Tongue (tissue), 2 donors: ENCODE results near the gene TOR1AIP2. TPM values are rescaled to one million over a fixed set of nuclear protein-coding genes. Genes with fewer than 3 reads are reported as not detected.

ENCODE experiments used
- DNase-seq: peaks from one replicate; pipeline ENCODE4 v3.0.0-alpha.2; 2015
- total RNA-seq: library from RNA; depleted of rRNA; stranded (reverse); fragments of >200 nt; gene quantifications from one replicate; pipeline ENCODE4 v1.2.3, GENCODE V29; 2014

TOR1AIP2 gene
- 59.9 TPM for total RNA-seq

- peak; percentile 95 for DNase-seq
Observed at GRCh38 chr1:179877586-179878265, at the start of gene TOR1AIP2. TSS of gene TOR1AIP2 (minus strand) at chr1:179877803. CDS start at chr1:179852665, 25,138 bp downstream.

- DNase-seq, result no peak
Observed at GRCh38 chr1:179926850-179927205, 49.2 kb upstream of the TOR1AIP2 start.

DNA sequence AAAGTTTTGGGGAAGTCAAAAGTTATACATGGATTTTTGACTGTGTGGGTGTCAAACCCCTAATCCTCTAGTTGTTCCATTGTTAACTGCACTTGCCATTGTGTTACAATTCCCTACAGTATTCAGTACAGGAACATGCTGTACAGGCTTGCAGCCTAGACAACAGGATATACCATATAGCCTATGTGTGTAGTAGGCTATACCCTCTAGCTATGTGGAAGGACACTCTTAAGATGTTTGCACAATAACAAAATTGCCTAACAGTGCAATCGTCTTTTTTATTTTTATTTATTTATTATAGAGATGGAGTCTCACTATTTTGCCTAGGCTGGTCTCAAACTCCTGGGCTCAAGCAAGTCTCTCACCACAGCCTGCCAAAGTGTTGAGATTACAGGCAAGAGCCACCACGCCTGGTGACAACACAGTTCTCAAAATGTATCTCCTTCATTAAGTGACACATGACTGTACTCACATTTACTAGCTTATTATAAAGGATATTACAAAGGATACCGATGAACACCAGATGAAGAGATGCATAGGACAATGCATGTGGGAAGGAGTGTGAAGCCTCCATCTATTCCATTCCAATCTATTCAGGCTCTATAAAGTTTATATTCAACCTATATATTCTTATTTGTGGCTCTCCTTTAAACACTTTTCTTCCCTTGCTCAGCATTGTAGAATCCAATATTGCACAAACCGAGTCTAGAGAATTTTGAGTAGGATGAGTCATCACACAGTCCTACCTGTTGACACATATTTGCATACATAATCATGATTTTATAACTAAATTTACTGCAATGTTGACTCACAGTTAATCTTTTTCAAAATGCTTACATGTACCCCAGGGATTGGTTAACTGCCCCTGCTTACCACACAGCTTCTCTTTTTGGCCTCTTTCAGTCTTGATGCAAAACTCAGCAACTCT is 48.6 kb upstream of the TOR1AIP2 start:
- no peak for DNase-seq

GRCh38 chr1:179925302-179925701 is 47.7 kb upstream of the TOR1AIP2 start:
- no peak for DNase-seq

- no peak for DNase-seq
Observed at GRCh38 chr1:179924268-179924667, 46.7 kb upstream of the TOR1AIP2 start.

DNA sequence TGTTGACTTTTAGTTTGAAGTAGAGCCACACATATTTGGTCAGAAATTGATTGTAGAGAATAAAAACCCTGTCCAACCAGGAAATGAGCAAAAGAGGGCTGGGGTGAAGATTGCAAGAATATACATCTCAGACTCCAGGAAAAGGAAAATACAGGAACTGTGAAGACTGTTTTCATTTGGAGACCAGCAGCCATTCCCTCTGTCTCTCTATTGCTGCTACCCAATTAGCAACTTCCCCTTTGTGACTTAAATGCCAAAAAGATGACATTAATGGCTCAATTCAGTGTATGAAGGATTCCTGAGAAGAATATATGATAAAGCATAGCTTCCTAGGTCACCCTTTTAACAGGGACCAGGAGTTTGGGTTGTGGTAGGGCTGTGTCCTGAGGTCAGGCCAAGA is 45.4 kb upstream of the TOR1AIP2 start:
- no peak for DNase-seq

DNA sequence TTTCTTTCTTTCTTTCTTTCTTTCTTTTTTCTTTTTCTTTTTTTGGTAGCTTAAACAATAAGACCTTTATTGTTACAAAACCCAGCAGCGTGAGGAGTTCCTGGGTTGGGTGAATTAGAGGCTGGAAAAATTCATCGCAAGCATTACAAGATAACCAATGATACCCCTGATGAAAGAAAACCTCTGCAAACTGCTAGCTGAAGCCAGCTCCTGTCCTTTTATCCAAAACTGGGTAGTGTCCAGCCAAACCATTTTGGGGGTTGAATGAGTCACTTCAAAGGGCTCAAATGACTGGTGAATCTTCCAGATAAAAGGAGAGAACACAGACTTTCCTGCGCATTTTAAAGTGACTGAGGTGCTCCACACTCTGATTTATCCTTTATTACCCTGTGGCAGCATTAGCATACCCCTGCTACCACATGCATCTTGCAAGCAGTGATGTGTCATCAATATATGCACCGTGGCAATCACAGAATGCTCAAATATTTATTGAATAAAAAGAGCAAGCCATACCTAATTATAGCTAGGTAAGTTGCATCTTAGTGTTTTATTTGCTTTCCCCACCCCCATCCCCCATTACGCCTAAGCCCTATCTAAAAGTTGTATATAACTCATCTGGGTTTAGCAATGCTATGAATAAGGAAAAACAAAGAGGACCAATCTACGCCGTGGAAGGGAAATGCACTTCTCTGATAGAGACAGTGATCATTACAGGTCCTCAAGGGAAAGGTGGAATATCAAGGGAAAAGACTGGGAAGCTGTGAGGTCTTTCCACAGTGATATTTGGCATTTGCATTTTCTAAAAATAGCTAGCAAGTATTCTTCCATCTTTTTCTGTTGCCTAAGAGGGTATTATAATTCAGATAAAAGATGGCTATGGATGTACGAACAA is 44.6 kb upstream of the TOR1AIP2 start:
- no peak for DNase-seq

GRCh38 chr1:179921472-179921871 is 43.9 kb upstream of the TOR1AIP2 start:
- DNase-seq, result no peak

DNA sequence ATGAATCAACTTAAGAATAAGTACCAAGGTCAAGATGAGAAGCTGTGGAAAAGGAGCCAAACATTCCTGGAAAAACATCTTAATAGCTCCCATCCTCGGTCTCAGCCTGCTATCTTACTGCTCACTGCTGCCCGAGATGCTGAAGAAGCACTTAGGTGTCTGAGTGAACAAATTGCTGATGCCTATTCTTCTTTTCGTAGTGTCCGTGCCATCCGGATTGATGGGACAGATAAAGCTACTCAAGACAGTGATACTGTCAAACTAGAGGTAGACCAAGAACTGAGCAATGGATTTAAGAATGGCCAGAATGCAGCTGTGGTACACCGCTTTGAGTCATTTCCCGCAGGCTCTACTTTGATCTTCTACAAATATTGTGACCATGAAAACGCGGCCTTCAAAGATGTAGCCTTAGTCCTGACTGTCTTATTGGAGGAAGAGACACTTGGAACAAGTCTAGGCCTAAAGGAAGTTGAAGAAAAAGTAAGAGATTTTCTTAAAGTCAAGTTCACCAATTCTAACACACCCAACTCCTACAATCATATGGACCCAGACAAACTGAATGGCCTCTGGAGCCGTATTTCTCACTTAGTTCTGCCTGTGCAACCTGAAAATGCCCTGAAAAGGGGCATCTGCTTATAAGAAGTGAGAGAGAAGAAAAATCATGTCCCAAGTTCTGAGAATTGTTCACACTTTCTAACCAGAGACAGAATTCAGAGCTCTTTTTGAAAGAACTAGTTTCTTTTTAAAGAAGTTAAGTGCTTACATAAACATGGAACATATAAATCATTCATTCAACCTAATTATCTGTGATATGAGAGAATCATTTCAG is 40.2 kb upstream of the TOR1AIP2 start:
- DNase-seq, result no peak

DNA sequence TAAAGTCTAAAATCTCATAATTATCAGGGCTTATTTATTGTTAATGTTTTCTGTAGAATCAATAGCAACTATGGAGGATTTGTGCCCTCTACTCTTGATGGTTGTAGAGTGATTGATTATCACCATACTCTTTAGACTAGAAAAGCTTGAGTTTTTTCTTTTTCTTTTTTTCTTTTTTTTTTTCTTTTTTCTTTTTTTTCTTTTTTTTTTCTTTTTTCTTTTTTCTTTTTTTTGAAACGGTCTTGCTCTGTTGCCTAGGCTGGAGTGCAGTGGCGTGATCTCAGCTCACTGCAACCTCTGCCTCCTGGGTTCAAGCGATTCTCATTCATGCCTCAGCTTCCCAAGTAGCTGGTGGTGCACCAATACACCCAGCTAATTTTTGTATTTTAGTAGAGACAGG is 34.2 kb upstream of the TOR1AIP2 start:
- no peak for DNase-seq

- no peak for DNase-seq
Observed at GRCh38 chr1:179910934-179911333, 33.3 kb upstream of the TOR1AIP2 start.

GRCh38 chr1:179889589-179889988 is 12.0 kb upstream of the TOR1AIP2 start:
- DNase-seq, result no peak

GRCh38 chr1:179888071-179888470 is 10.5 kb upstream of the TOR1AIP2 start:
- no peak for DNase-seq

GRCh38 chr1:179883745-179884138 is 6.1 kb upstream of the TOR1AIP2 start:
- peak; percentile 19 for DNase-seq

- DNase-seq, result no peak
Observed at GRCh38 chr1:179883040-179883744, 5.6 kb upstream of the TOR1AIP2 start.

DNA sequence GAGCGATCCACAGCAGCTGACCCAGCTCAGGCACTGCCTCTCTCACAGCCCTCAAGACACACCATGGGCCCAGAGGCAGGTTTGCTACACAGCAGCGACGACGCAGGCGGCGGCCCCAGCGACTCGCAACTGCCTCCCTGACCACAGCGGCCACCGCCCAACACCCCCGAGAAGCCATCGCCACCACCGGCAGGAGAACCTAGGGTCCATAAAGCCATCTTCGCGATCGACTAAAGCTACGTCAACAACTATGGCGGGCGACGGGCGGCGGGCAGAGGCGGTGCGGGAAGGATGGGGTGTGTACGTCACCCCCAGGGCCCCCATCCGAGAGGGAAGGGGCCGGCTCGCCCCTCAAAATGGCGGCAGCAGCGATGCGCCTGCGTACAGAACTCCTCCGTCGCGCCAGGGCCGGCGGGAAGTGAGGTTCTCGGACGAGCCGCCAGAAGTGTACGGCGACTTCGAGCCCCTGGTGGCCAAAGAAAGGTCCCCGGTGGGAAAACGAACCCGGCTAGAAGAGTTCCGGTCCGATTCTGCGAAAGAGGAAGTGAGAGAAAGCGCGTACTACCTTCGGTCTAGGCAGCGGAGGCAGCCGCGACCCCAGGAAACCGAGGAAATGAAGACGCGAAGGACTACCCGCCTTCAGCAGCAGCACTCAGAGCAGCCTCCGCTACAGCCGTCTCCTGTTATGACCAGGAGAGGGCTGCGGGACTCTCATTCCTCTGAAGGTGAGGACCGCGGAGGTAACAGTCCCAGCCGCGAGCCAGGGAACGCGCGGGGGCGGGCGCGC is 4.8 kb upstream of the TOR1AIP2 start, which contains the start of gene TOR1AIP1:
Gene TOR1AIP1, plus strand, starts transcription at position 33 of the 787 bp plus-strand sequence. Its CDS starts 218 bp downstream, at position 251.
- DNase-seq, result peak; percentile 99

DNA sequence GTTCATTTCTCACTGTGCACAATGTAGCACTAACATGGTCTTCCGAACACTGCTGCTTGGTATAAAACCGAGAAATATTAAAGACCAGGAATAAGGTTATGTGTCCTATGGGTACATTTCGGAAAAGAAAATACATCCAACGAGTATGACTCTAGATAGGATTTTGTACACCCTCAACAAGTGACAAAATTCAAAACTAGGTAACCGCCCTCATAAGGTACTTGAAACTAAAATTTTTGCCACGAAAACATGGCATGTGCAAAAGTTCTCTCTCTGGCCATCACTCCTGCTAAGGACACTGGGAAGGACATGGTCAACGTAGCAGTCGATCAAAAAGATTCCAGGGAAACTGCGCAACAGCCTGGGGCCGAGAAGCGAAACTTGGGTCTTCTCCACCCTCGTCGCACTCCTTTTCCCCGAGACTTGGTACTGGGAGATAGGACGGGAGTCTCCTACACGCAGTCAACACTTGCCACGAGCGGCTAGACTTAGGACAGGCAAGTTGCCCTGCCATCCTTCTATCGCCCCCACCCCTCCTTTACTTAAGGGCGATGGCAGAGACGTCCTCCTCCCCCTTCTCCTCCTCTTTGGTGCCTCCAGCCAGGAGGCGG is 4.1 kb upstream of the TOR1AIP2 start:
- peak; percentile 97 for DNase-seq

GRCh38 chr1:179879797-179880196 is 2.2 kb upstream of the TOR1AIP2 start:
- DNase-seq, result no peak

GRCh38 chr1:179876300-179876715 is 1.3 kb downstream of the TOR1AIP2 start:
- peak; percentile 14 for DNase-seq
